ENCODE measurements around the gene IRX1. TPM values are rescaled to one million over a fixed set of nuclear protein-coding genes. Genes with fewer than 3 reads are reported as not detected.

IRX1 gene
- total and polyA plus RNA-seq, 2 of the 13 experiments (the other 11 are each of a cell fraction or from before 2014, with no cell fraction given) = not detected

GRCh38 chr5:3564116-3564515 is 31.5 kb upstream of the IRX1 start:
- Histone ChIP-seq H4K20me1 (ENCODE audit: insufficient read depth, low read length) (no peaks in the 10 kb centered on the region), H3K79me2 (ENCODE audit: insufficient read depth, low read length) (no peaks in the 10 kb centered on the region), H3K4me1 (ENCODE audit: insufficient read depth, low read length) (no peaks in the 10 kb centered on the region), H3K9me3 (ENCODE audit: low read length) (peaks cover 42% of the 10 kb centered on the region), H3K4me2 (ENCODE audit: low read depth, low read length) (no peak overlapping the region), H2AFZ (ENCODE audit: low read length) (no peak overlapping the region), H3K27me3 (ENCODE audit: control insufficient read depth in 1 of 2, insufficient read depth in 2 of 2, low read length in 2 of 2) (no peaks in the 10 kb centered on the region), H3K4me3 (replicated peaks in 1 of 3; ENCODE audit: insufficient read depth in 1 of 3, low read depth in 2 of 3, low read length in 3 of 3) (no peak overlapping the region), H3K36me3 (replicated peaks in 1 of 2; ENCODE audit: control insufficient read depth in 1 of 2, insufficient read depth in 2 of 2, low read length in 2 of 2) (no peaks in the 10 kb centered on the region), H3K27ac (ENCODE audit: extremely low read length, insufficient read depth, low read length) (no peak overlapping the region), H3K9ac (ENCODE audit: insufficient read depth, low read depth, low read length) (no peak overlapping the region)
- ATAC-seq (no peak), FAIRE-seq (no peak), DNase-seq (ENCODE audit: low spot score) (no peak)
- ChIA-PET CTCF (ENCODE audit: low intra/inter-chr PET ratio, low total read pairs) (no interaction called here), POLR2A (no interaction called here)
- in situ Hi-C loops (cut with HindIII; ENCODE audit: extremely low pct_ligation_motif_present, low pct_unique_long_range_greater_than_20kb) (no loop called here), intact Hi-C loops (cut with micrococcal nuclease; ENCODE audit: unreplicated experiment) (no loop called here)
- no TSS peak for BruUV-seq (replicated peaks)
- 0% methylated on average over 2 of the region's 2 CpGs for WGBS (ENCODE audit: low lambda C conversion rate)
- no peak for TF ChIP-seq ZNF597 (CRISPR knock-in tag; IDR thresholded peaks at IDR 0.05)
- no peak for TF ChIP-seq ZNF362 (CRISPR knock-in tag; IDR thresholded peaks at IDR 0.05; ENCODE audit: borderline replicate concordance)
- TF ChIP-seq RBM39 (IDR thresholded peaks at IDR 0.05; ENCODE audit: low read depth, low read length, poor library complexity, severe bottlenecking) = no peak
- no peak for TF ChIP-seq PITX1 (CRISPR knock-in tag; IDR thresholded peaks at IDR 0.05)
- TF ChIP-seq ZFP36 (IDR thresholded peaks at IDR 0.05; ENCODE audit: borderline replicate concordance, low read depth, low read length, partially characterized antibody) = no peak
- TF ChIP-seq NFKBIZ (CRISPR knock-in tag; IDR thresholded peaks at IDR 0.05) = no peak
- no peak for TF ChIP-seq KDM5B (CRISPR knock-in tag; IDR thresholded peaks at IDR 0.05; ENCODE audit: borderline replicate concordance)
- TF ChIP-seq FLYWCH1 (CRISPR knock-in tag; IDR thresholded peaks at IDR 0.05) = no peak
- no peak for TF ChIP-seq HDAC2 (CRISPR knock-in tag; IDR thresholded peaks at IDR 0.05)
- no peak for TF ChIP-seq ZNF30 (CRISPR knock-in tag; IDR thresholded peaks at IDR 0.05)
- TF ChIP-seq TERF1 (CRISPR knock-in tag; IDR thresholded peaks at IDR 0.05) = no peak
- TF ChIP-seq HINFP (CRISPR knock-in tag; IDR thresholded peaks at IDR 0.05; ENCODE audit: low read depth) = no peak

Measured in HepG2 (cell line).